ENCODE measurements around the gene RBM8A.

DNA sequence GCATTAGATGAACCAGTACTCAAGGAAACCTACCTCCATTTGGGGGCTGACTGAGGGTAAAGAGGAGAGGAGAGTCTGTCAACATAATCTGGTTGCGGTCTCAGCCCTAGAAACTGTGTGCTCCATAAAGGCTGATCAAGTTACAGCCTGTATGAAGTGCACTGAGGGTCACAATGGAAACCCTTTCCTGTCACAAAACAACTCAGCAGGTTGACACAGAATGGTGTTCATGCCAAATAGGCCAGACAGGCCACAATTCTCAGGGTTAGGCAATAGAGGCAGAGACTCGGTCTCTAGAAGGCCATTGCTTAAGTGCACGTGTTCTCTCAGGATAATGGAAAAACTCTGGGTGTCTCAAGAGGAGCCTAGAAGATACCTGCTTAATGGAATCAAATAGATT, 37.6 kb downstream of the RBM8A start:
- TF ChIP-seq YY1 (IDR thresholded peaks at IDR 0.05; ENCODE audit: low read depth) (no peak), EP300 (IDR thresholded peaks at IDR 0.05; ENCODE audit: borderline replicate concordance) (no peak), TEAD4 (IDR thresholded peaks at IDR 0.05) (no peak)
